HG03565 (cell line): ENCODE results near the gene F11.
"Not testable (repeated sequence)": the region's sequence is repeated elsewhere in the genome, so short reads cannot be mapped to it uniquely, and the experiment has no call there.

Experiments used
- ATAC-seq: cut with Tn5 transposase; IDR thresholded peaks from one replicate; pipeline ENCODE4 v1.9.1; 2021; ENCODE audit warnings: mild to moderate bottlenecking, moderate library complexity; ENCODE audit not compliant: unreplicated experiment

F11 gene

GRCh38 chr4:186297013-186297645, 31.1 kb downstream of the F11 start:
- ATAC-seq, result no peak

GRCh38 chr4:186298031-186298647, 32.1 kb downstream of the F11 start:
- ATAC-seq, result no peak

DNA sequence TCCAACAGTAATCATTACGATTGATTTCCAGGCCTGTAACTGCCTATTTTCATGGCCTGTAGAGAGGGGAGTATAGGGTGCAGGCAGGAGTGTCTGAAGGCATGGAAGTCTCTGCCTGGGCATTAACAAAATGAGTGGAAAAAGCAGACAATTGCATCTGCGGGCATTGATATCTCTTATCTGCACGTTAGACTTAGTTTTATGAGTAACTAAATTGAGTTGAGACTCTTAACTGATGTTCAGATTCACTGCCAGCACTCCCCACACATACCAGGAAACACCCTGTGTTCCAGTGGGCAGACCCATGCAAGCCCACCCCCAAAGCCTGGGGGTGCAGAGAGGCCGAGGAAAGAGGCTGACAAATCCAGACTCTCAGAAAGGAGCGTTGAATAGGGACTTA, 33.3 kb downstream of the F11 start:
- ATAC-seq, result no peak

DNA sequence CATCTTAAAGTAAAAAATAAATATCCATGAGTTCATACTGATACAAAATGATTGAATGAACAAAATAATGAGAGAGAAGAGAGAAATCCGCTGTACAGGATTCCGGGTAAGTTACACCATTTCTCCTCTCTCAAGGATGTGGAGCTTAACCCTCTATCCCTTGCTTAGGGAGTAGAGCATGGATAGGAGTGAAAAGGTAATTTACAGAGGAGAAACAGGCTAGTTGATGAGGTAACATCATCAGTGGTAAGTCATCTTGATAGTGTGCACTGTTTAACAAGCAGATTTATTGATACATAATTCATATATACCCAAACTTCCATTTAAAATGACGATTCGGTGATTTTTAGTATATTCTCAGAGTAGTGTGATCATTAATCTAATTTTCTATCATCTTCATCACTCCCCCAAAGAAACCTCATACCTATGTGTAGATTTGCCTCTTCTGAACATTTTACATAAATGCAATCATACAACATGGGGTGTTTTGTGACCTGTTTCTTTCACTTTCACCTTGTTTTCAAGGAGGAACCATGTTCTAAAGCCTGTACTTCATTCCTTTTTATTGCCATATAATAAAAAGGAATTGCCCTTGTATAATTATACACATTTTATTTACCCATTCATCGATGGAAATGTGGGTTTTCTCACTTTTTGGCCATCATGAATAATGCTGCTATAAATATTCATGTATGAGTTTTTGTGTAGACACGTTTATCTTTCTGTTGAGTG, 34.8 kb downstream of the F11 start:
- no peak for ATAC-seq

DNA sequence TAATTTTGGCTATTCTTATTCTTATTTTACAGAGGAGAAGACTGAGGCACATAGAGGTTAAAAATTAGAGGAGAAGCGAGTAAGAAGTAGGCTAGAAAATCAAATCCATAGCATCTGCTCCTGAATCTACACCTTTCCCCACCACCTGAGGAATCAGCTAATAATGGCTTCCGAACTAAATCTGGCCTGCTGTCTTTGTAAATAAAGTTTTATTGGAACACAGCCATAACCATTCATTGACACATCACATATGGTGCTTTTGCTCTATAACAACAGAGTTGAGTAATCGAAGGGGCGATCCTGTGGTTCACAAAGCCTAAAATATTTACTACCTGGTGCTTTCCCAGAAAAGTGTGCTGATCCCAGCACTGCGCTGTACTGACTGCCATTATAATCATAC, 38.2 kb downstream of the F11 start:
- no peak for ATAC-seq

GRCh38 chr4:186304866-186305505, 39.0 kb downstream of the F11 start:
- ATAC-seq, result no peak

GRCh38 chr4:186307497-186307896, 41.5 kb downstream of the F11 start:
- no peak for ATAC-seq

- ATAC-seq, result no peak
Measured at GRCh38 chr4:186307916-186308315, 41.9 kb downstream of the F11 start.

DNA sequence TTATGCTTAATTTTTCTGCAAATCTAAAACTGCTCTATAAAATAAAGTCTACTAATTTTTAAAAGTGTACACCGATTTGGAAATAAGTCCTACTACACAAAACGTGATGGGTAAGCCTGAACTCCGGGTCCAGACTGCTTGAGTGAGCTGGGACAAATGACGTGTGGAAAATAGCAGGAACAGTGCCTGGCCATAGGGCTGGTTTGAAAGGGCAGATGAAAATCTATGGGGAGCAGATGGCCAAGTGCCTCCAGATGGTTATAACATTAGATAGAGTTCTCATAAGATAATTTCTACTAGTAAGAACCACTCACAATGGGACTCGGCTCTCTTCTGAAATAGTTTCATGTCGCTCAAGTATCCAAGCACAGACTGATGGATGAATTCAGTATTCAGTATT, 52.5 kb downstream of the F11 start:
- ATAC-seq, result no peak

- ATAC-seq, result not testable (repeated sequence)
Measured at GRCh38 chr4:186324660-186325059, 58.7 kb downstream of the F11 start.

- no peak for ATAC-seq
Measured at GRCh38 chr4:186326391-186326790, 60.4 kb downstream of the F11 start.

- ATAC-seq, result no peak
Measured at GRCh38 chr4:186329372-186329771, 63.4 kb downstream of the F11 start.

DNA sequence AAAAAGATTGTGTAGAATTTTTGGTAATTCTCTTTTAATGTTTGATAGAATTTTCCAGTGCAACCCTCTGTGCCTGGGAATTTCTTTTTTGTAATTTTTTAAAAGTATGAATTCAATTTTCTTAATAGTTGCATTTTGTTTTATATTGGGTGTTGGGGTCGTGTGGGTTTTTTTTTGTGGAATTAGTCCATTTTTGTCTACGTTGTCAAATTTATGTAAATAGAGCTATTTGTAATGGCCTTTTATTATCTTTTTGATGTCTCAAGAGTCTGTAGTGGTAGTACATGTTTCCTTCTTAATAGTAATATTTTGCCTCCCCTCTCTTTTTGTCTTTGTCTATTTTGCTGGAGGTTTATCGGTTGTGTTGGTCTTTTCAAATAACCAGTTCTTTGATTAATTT, 64.4 kb downstream of the F11 start:
- no peak for ATAC-seq

- no peak for ATAC-seq
Measured at GRCh38 chr4:186335793-186336192, 69.8 kb downstream of the F11 start.
